Stimulated activated CD8-positive, alpha-beta memory T cell treated with anti-CD3 and anti-CD28 coated beads, Interleukin-7, amount 100 ng/mL, for 48 hours (primary cell): Measurements from ENCODE around the gene NTSR1.

Experiments
- DNase-seq, 2 donors: peaks; one replicate each; pipeline ENCODE4 v3.0.0-alpha.2; 2020; ENCODE audit warnings: low read depth in 1 of 2; ENCODE audit errors: extremely low read depth in 1 of 2

Gene NTSR1

GRCh38 chr20:62692801-62693523, 15.7 kb upstream of the NTSR1 start:
- DNase-seq = no peak

DNA sequence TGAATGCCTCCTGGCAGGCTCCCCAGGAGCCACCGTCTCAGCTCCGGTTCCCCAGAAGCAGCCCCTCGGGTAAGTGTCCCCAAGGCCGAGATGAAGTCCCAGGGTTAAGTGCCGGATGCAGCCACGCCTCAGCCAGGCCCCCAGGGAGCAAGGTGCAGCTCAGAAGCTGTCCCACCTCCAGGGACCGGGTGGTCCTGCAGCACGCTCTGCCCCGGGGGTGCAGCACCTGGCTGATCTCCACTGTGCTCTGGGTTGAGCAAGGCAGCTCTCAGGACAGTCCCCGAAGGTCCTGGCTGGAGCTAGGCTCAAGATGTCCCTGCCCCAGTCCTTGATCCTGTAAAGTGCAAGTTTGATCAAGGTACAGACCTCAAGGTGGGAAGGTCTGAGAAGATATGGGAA, 15.1 kb upstream of the NTSR1 start:
- no peak for DNase-seq

DNA sequence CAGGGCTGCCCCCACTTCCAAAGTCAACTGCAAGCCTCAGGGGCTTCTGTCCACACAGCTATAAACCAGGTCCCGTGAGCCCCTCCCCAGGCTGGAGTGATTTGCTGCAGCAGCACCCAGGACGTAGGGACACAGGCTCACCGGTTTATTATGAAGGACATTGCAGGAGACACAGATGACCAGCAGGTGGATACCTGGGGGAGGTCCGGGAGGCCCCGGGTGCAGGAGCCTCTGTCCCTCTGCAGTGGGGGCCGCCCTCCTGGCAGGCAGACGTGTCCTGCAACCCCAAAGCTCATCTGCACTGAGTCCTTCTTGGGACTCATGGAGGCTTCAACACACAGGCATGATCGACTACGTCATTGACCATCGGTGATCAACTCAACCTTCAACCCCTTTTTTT, 14.5 kb upstream of the NTSR1 start:
- DNase-seq = no peak

DNA sequence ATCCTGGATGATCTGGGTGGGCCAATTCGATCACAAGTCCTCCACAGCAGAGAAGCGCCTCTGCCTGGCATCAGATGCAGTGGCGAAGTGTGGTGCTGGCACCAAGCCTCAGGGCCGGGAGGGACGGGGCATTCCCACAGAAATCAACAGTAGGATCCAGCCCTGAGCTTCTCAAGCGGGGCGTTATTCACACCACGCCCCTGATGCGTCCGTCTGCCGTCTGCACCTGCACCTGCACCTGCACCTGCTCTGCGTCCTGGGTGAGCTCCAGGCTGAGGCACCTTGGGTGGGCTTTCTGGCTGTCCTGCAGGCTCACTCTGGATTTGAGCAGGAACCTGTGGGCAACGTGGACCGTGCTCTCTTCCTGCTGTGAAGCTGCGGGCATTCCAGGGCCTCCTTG, 13.8 kb upstream of the NTSR1 start:
- no peak for DNase-seq

DNA sequence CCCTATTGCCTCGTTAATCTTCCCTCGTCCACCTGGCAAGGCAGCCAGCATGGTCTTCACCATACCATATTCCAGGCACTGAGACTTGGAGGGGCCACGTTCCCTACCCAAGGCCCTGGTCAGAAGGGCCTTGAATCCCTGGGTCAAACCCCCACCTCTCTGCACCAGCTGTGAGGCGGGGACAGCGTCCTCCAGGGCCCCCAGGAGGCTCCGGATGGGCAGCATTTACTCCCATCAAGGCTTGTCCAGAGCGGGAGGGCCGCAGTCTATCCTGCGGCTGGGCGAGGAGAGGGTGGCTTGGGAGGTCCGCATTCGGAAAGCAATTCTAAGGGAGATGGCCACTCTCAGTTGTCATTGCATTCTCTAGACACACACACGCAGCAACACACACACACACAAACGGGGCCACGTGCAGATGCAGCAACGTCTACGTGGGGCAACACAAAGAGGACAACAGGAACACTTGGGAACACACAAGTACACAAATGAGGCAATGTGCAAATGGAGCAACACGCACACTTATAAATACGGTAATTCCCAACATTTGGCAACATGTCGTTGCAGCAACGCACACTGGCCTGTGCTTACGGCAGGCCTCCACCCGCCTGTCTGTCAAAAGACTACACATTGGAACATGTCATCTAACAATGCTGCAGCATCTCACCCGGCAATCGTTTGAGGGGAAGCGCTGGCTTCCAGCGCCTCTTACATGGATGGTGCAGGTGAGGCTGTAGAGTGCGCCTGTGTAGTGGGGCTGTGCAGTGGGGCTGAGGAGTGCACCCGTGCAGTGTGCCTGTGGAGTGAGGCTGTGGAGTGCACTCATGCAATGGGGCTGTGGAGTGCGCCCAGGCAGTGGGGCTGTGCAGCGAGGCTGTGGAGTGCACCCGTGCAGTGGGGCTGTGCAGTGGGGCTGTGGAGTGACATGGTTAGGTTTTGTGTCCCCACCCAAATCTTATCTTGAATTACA, 12.9 kb upstream of the NTSR1 start:
- DNase-seq = no peak

DNA sequence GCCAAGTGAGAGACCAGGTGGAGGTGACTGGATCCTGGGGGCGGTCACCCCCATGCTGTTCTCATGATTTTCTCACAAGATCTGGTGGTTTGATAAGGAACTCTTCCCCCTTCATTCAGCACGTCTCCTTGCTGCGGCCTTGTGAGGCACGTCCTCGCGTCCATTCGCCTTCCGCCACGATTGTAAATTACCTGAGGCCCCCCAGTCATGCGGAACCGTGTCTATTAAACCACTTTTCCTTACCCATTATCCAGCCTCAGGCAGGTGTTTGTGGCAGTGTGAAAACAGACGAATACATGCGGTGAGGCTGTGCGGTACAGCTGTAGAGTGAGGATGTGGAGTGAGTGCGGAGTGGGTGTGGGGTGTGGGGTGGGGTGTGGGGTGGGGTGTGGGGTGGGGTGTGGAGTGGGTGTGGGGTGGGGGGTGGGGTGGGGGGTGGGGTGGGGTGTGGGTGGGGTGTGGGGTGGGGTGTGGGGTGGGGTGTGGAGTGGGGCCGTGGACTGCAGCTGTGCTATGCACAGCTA, 12.1 kb upstream of the NTSR1 start:
- DNase-seq = no peak

DNA sequence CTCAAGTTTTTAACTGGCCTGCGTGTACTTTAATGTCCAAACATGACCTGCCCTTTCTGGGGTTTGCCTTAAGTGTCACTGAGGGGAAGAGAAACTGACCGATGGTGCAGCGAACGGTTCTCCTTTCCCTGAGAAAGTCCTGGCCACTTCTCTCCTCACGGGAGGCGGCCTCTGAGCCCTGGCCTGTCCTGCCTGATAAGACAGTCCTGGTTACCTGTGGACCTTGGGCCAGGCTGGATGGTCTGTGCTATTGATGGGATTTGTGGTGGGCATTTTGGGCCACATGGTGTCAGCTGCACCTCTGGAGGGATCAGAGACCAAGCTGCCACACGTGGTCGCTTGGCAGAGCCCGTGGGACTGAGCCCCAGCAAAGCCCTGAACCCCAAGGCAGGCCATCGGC, 11.6 kb upstream of the NTSR1 start:
- no peak for DNase-seq

- no peak for DNase-seq
These were observed 11.1 kb upstream of the NTSR1 start for GRCh38 chr20:62697468-62697912.

DNA sequence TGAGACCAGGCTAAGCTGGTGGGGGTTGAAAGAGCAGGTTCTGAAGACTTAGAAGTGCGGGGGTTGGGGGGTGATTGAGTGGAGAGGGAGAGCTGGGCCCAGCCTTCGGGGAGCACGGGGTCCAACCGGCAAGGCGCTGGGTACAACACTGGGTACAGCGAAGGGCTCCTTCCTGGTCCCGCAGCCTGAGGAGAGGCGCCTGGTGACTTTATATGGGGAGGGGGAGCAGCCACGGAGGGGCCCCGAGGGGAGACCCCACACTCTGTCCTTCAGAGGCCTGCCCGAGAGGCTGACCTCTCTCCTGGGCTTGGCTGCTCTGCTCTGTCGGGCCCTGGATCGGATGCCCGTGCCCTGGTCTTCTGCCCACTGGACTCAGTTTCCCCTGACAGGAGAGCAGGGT, 10.4 kb upstream of the NTSR1 start:
- DNase-seq = no peak

GRCh38 chr20:62699296-62699695, 9.3 kb upstream of the NTSR1 start:
- no peak for DNase-seq

GRCh38 chr20:62699741-62700140, 8.9 kb upstream of the NTSR1 start:
- no peak for DNase-seq

GRCh38 chr20:62700261-62700930, 8.2 kb upstream of the NTSR1 start:
- DNase-seq = no peak

- no peak for DNase-seq
These were observed 7.2 kb upstream of the NTSR1 start for GRCh38 chr20:62701161-62702012.

DNA sequence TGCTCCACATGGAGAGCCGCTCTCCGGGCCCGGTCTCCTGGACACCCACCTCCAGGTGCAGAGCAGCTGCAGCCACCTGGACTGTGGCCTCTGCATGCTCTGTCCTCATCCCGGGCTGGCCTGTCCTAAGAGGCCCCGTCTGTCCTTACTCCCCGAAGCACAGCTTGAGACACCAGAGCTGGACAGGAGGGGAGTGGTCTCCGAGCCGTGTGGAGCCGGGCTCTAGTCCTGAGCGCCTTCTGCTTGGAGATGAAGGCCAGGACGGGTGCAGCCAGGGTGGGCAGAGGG, 6.7 kb upstream of the NTSR1 start:
- no peak for DNase-seq

DNA sequence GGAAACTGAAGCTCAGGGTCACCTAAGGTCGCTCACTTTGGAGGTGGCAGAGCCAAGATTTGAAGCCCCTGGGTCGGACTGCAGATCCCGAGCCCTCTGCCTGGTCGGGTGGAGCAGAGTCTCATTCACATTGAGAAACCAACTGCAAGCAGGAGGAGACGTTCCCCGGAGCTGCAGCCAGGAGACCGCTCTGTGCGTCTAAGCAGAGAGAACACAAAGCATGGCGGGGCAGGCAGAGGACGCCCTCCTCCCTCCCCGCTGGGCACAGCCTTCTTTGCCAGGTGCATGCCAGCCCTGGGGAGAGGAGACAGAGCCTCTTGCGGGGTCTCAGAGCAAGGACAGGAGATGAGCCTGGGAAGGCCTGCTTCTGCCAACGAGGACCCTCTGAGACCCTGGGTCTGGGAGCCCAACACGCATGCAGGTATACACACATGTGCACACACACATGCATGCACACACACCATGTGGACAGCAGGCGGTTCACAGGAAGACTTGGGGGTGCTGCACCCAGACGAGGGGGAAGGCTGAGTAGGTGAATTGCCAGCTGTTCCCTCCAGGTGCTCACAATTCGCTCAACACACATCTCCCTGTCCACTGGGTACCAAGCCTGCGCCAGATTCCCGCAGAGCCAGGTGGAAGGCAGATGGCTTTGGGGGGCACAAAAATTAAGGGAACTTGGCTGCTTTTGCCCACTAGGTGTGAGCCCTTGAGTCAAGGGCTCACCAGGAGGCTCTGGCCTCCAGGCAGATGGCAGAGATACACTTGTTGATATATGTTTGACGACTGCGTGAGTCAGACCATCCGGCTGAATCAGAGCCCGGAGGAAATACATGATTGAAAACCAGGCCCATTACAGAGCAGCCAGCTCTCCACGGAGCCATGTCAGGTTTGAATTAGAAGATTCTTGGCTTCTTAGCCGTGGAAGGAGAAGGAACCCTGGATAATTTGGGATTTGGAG, 5.5 kb upstream of the NTSR1 start:
- DNase-seq = peak in 1 of 2 donors; percentile 38

DNA sequence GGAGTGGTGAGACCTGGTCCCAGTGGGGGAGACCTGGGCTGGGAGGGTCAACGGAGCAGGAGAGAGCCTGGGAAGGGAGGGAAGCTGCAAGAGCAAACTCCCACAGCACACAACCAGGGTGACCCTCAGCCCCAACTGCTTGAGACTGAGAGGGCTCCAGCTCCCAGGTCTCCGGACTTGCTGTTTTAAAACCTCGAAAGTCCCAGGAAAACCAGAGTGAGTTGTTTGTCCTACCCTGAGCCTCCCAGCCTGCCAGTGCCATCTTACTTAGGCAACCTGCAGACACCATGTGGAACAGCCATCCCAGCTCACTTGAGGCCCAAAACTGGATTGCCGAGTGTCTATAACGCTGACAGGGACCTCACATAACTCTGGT, 4.8 kb upstream of the NTSR1 start:
- DNase-seq = no peak

DNA sequence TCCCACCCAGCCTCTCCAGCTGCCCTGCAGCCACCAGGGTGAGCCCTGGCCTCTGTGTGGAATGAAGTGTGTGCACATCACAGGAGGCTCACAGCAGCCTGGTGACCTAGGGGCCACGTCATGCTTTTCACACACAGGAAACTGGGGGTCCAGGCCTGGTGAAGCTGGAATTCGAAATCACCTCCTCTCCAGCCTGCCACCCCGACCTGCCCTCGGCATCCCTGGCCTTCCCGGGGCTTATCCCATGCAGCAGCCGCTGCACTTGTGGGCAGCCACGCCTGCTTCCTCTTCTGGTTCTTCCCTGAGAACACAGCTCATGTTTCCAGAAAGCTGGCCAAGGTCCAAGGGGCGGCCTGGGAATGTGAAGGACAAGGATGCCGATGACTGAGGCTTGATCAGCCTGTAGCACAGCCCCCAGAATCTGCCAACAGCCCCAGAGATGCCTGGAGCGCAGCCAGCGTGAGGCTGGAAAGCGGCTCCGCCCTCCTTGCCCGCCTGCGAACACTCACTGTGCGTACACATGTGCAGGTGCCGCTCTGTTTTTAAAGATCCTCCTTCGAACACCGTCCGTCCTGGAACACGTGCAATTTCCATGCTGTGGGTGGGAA, 4.2 kb upstream of the NTSR1 start:
- DNase-seq = no peak

DNA sequence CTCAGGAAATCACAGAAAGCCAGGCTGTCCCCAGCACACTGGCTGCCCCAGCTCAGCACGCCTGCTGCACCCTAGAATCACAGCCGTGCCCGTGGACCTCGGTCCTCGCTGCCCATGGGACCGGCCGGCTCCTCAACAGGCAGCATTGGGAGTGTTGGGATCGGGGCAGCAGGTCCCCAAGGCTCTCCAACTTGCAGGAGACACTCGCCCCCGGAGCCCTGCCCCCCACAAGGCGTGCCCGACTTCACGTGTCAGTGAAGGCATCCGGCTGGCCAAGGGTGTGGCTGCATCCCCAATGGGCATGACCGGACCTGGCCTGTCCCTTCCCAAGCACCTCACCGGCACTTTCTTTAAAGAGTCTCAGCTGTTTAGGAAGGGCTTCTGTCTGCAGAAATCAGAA, 3.0 kb upstream of the NTSR1 start:
- no peak for DNase-seq

DNA sequence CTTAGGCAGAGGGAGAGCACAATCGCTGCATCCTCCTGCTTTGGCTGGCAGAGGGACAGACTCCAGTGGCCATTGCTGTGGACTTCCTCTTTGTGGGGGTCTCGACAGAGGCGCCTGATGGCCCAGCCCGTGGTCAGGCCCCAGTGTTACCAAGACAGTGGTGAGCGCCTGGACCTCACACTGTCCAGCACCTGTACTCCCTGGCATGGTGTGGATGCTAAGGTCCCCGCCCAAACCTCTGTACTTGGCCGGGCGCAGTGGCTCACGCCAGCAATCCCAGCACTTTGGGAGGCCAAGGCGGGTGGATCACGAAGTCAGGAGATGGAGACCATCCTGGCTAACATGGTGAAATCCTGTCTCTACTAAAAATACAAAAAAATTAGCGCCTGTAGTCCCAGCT, 2.3 kb upstream of the NTSR1 start:
- DNase-seq = no peak
